Testis (tissue), 3 donors: Measurements from ENCODE around the gene ANO4. TPM values are rescaled to one million over a fixed set of nuclear protein-coding genes. Genes with fewer than 3 reads are reported as not detected.
"Not testable (repeated sequence)": the region's sequence is repeated elsewhere in the genome, so short reads cannot be mapped to it uniquely, and the experiment has no call there.

Source experiments
- DNase-seq: peaks from one replicate; pipeline ENCODE4 v3.0.0-alpha.2; 2019
- H3K27ac ChIP-seq, 2 donors: fragments of 200-600 bp; sonication (generic); one replicate each; pipeline ENCODE4 v1.5.1; 2019
- H3K27me3 ChIP-seq: fragments of 200-600 bp; sonication (generic); one replicate; pipeline ENCODE4 v1.5.1; 2019
- H3K36me3 ChIP-seq: fragments of 200-600 bp; sonication (generic); one replicate; pipeline ENCODE4 v1.5.1; 2017; ENCODE audit warnings: low read depth; ENCODE audit errors: missing control alignments
- H3K4me1 ChIP-seq: fragments of 200-600 bp; sonication (generic); one replicate; pipeline ENCODE4 v1.5.1; 2019
- H3K4me3 ChIP-seq, 2 donors: fragments of 200-600 bp; sonication (generic); one replicate each; pipeline ENCODE4 v1.5.1; 2017 to 2019
- H3K9me3 ChIP-seq: fragments of 200-600 bp; sonication (generic); one replicate; pipeline ENCODE4 v1.5.1; 2017
- CTCF ChIP-seq, 3 experiments: fragments of 450-650 bp in 2 of 3; fragments of 200-600 bp in 1 of 3; sonication (generic) in 1 of 3; IDR thresholded peaks; one replicate each; pipeline ENCODE4 v1.5.1; 2016 to 2019; ENCODE audit warnings: antibody characterized with exemption in 3 of 3, mild to moderate bottlenecking in 2 of 3, moderate library complexity in 1 of 3
- POLR2A ChIP-seq: fragments of 450-650 bp; IDR thresholded peaks from one replicate; pipeline ENCODE4 v1.6.1; 2017; ENCODE audit warnings: antibody characterized with exemption, mild to moderate bottlenecking, moderate library complexity
- WGBS, 2 donors: methylation state at CpG; one replicate each; pipeline ENCODE4 v1.1.5; 2018; 5-methylcytosine and 5-hydroxymethylcytosine counted together
- intact Hi-C: fragments of 100-400 bp; cut with DNase I; formaldehyde crosslinking; loops from one replicate; pipeline ENCODE4 v1.15.1; 2023; ENCODE audit warnings: low total_unique reads
- polyA plus RNA-seq: library from polyadenylated mRNA; stranded (reverse); fragments of 350-450 nt; fragmentation: Illumina TruSeq; extraction: RNeasy Lipid Tissue Mini Kit (QIAGEN cat#74804); gene quantifications from one replicate; pipeline ENCODE4 v1.2.3, GENCODE V29; 2014; ENCODE audit warnings: low read depth, low replicate concordance; ENCODE audit not compliant: insufficient read depth
- total RNA-seq, 2 donors: library from RNA; depleted of rRNA; stranded (reverse); fragments of >200 nt; gene quantifications; one replicate each; pipeline ENCODE4 v1.2.3, GENCODE V29; 2016

ANO4 gene
- total and polyA plus RNA-seq, 3 donors from 2014 or later: 2.4 to 13.0 (median 9.5) TPM

- H3K4me1 ChIP-seq: no peaks in the 10 kb centered on the region
- H3K27ac ChIP-seq: no peak overlapping the region
- no peak for DNase-seq
- WGBS, 2 donors: 75 to 99% methylated on average over 2 of the region's 2 CpGs
- H3K4me3 ChIP-seq: no peak overlapping the region
- TF ChIP-seq POLR2A (no peak), CTCF (IDR thresholded peaks at IDR 0.05) (no peak)
- no peaks in the 10 kb centered on the region for H3K27me3 ChIP-seq
- no peaks in the 10 kb centered on the region for H3K9me3 ChIP-seq
- intact Hi-C loops: no loop called here
- no peaks in the 10 kb centered on the region for H3K36me3 ChIP-seq
Measured at GRCh38 chr12:101117842-101118241, 323.3 kb downstream of the ANO4 start.

GRCh38 chr12:101127521-101128219 is 333.1 kb downstream of the ANO4 start:
- TF ChIP-seq CTCF (IDR thresholded peaks at IDR 0.05) (no peak), POLR2A (no peak)
- peak; percentile 47 for DNase-seq
- Histone ChIP-seq H3K27ac (no peak overlapping the region), H3K36me3 (no peaks in the 10 kb centered on the region), H3K27me3 (no peaks in the 10 kb centered on the region), H3K4me3 (no peak overlapping the region), H3K4me1 (peaks cover 14% of the 10 kb centered on the region), H3K9me3 (no peaks in the 10 kb centered on the region)
- 58 to 84% methylated on average over 6 of the region's 6 CpGs for WGBS, 2 donors
- intact Hi-C loops: no loop called here

GRCh38 chr12:101145777-101146431 is 351.3 kb downstream of the ANO4 start:
- DNase-seq, H3K4me3 ChIP-seq, H3K36me3 ChIP-seq, intact Hi-C loops, H3K9me3 ChIP-seq, H3K27me3 ChIP-seq, H3K4me1 ChIP-seq, H3K27ac ChIP-seq: not testable (repeated sequence)
- WGBS, 2 donors: 76 to 82% methylated on average over 33 to 35 of the region's 35 CpGs

GRCh38 chr12:101165319-101165718 is 370.7 kb downstream of the ANO4 start:
- H3K27me3 ChIP-seq: no peaks in the 10 kb centered on the region

More at GRCh38 chr12:101165319-101165718, 370.7 kb downstream of the ANO4 start:
- Histone ChIP-seq H3K4me1 (no peaks in the 10 kb centered on the region), H3K27ac (no peak overlapping the region), H3K36me3 (no peaks in the 10 kb centered on the region), H3K9me3 (no peaks in the 10 kb centered on the region), H3K4me3 (no peak overlapping the region)
- TF ChIP-seq CTCF (IDR thresholded peaks at IDR 0.05) (no peak), POLR2A (no peak)
- WGBS, 2 donors: 70 to 80% methylated on average over 4 of the region's 4 CpGs
- DNase-seq: no peak
- intact Hi-C loops: no loop called here
